HG03064 (cell line): ENCODE measurements around the gene CRACDL.

Source experiments
- ATAC-seq: cut with Tn5 transposase; IDR thresholded peaks from one replicate; pipeline ENCODE4 v1.9.1; 2021; ENCODE audit warnings: low read depth; ENCODE audit not compliant: unreplicated experiment

The CRACDL gene

GRCh38 chr2:98866033-98866432, 70.0 kb downstream of the CRACDL start:
- ATAC-seq: no peak

- no peak for ATAC-seq
These were observed 74.4 kb downstream of the CRACDL start for GRCh38 chr2:98861601-98862000.

- ATAC-seq: no peak
These were observed 76.7 kb downstream of the CRACDL start for GRCh38 chr2:98859323-98859722.

GRCh38 chr2:98857001-98857400, 79.0 kb downstream of the CRACDL start:
- ATAC-seq: no peak

- no peak for ATAC-seq
These were observed 81.3 kb downstream of the CRACDL start for GRCh38 chr2:98854682-98855081.

- ATAC-seq: no peak
These were observed 83.1 kb downstream of the CRACDL start for GRCh38 chr2:98852932-98853331.

- ATAC-seq: no peak
These were observed 86.0 kb downstream of the CRACDL start for GRCh38 chr2:98850074-98850473.

GRCh38 chr2:98849113-98849512, 86.9 kb downstream of the CRACDL start:
- no peak for ATAC-seq

GRCh38 chr2:98847853-98848252, 88.2 kb downstream of the CRACDL start:
- ATAC-seq: no peak

- no peak for ATAC-seq
These were observed 90.0 kb downstream of the CRACDL start for GRCh38 chr2:98846041-98846440.

- no peak for ATAC-seq
These were observed 93.9 kb downstream of the CRACDL start for GRCh38 chr2:98842136-98842535.

- no peak for ATAC-seq
These were observed 96.7 kb downstream of the CRACDL start for GRCh38 chr2:98839292-98839691.

GRCh38 chr2:98835831-98836385, 100.1 kb downstream of the CRACDL start:
- ATAC-seq: no peak

GRCh38 chr2:98833917-98834263, 102.1 kb downstream of the CRACDL start:
- ATAC-seq: no peak

- no peak for ATAC-seq
These were observed 102.7 kb downstream of the CRACDL start for GRCh38 chr2:98833172-98833916.

GRCh38 chr2:98832172-98832571, 103.9 kb downstream of the CRACDL start:
- ATAC-seq: no peak

- no peak for ATAC-seq
These were observed 105.4 kb downstream of the CRACDL start for GRCh38 chr2:98830571-98831145.

GRCh38 chr2:98829581-98830270, 106.3 kb downstream of the CRACDL start:
- no peak for ATAC-seq

- ATAC-seq: no peak
These were observed 107.1 kb downstream of the CRACDL start for GRCh38 chr2:98828793-98829371.

- no peak for ATAC-seq
These were observed 107.7 kb downstream of the CRACDL start for GRCh38 chr2:98828369-98828744.

GRCh38 chr2:98827625-98828368, 108.2 kb downstream of the CRACDL start:
- ATAC-seq: no peak
